Prostate gland (tissue), 2 donors: ENCODE results near the gene FOXJ1.

Experiments used
- CTCF ChIP-seq, 4 experiments: fragments of 200-600 bp in 2 of 4; fragments of 450-650 bp in 2 of 4; sonication (generic) in 2 of 4; IDR thresholded peaks; 1 replicate in 3 of 4; 2 replicates in 1 of 4; pipeline ENCODE4 v1.5.1; 2016 to 2019; ENCODE audit warnings: antibody characterized with exemption in 4 of 4, mild to moderate bottlenecking in 2 of 4, moderate library complexity in 2 of 4
- POLR2A ChIP-seq: fragments of 450-650 bp; IDR thresholded peaks from one replicate; pipeline ENCODE4 v1.6.1; 2016; ENCODE audit warnings: antibody characterized with exemption, mild to moderate bottlenecking
- POLR2AphosphoS5 ChIP-seq: sonication (generic); formaldehyde crosslinking; IDR thresholded peaks from one replicate; pipeline ENCODE4 v1.6.1; 2017; ENCODE audit warnings: antibody characterized with exemption

GRCh38 chr17:76164331-76164730 is 23.3 kb upstream of the FOXJ1 start:
- TF ChIP-seq CTCF (IDR thresholded peaks at IDR 0.05) = no peak
- no peak for TF ChIP-seq POLR2AphosphoS5
- no peak for TF ChIP-seq POLR2A
